A204.1 (cell line): ENCODE measurements around the gene CAPS2.
A peak's percentile ranks its signal among the peaks of the same experiment; 100 is the strongest.

Source experiments
- FAIRE-seq: peaks from 2 replicates; lab custom pipeline; 2012; peaks lifted over from hg19 to GRCh38; lab: Jason Lieb, UNC

The CAPS2 gene

GRCh38 chr12:75302781-75303180, 27.3 kb downstream of the CAPS2 start:
- no peak for FAIRE-seq

DNA sequence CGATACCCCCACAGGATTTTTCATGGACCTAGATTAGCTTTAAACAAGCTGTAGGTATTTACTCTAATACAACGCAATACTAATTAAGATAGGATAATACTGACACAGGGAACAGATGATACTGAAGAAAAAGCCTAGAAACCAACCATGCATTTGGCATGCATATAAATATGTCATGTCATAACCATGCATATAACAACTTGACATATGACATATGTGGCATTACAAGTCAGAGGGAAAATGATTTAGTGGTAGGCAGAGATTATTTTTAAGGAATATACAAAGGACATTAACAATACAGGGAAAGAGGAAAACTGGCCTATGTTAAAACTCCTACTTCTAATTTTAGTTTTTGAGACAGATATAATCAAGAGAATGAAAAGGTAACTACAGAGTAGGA, 27.9 kb downstream of the CAPS2 start:
- FAIRE-seq = no peak

GRCh38 chr12:75294797-75295196, 35.3 kb downstream of the CAPS2 start:
- FAIRE-seq = no peak

DNA sequence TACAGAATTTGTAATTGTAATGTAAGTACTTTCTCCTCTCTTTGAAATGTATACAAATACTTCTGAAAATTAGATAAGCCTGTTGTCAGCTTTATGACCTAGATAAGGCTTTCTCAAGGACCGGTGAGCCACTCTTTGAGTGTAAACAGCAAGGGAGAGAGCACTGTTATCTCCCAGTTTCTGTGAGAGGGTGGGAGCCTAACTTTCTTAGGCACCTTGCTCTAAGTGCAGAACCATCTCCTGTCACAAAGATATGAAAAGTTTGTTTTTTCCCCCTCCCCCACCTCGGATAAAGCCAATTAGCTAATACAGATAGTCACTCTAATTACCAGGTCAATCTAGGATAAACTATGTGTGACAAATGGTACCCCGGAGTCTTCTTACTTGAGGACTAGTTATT, 35.8 kb downstream of the CAPS2 start:
- no peak for FAIRE-seq

GRCh38 chr12:75291014-75291413, 39.1 kb downstream of the CAPS2 start:
- FAIRE-seq = no peak

- peak; percentile 98 for FAIRE-seq
Measured at GRCh38 chr12:75289753-75290152, 40.4 kb downstream of the CAPS2 start.

DNA sequence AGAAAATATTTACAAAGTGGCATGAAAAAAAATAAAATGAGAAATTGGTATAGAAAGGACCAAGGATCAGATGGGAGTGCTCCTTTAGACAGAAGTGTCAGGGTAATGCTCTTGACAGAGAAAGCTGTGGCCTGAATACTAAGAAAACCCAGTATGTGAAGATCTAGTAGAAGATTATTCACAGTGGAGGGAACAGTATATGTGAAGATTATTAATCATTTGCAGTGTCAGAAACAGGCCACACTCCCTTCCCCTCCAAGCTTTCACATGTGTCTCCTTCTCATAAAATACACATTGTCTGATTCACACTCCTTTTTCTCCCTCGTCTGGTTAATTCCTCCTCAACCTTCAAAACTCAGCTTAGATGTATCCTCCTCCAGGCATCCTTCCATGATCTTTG, 41.3 kb downstream of the CAPS2 start:
- no peak for FAIRE-seq

- no peak for FAIRE-seq
Measured at GRCh38 chr12:75275702-75276101, 54.4 kb downstream of the CAPS2 start.

- no peak for FAIRE-seq
Measured at GRCh38 chr12:75271576-75271975, 58.5 kb downstream of the CAPS2 start.

DNA sequence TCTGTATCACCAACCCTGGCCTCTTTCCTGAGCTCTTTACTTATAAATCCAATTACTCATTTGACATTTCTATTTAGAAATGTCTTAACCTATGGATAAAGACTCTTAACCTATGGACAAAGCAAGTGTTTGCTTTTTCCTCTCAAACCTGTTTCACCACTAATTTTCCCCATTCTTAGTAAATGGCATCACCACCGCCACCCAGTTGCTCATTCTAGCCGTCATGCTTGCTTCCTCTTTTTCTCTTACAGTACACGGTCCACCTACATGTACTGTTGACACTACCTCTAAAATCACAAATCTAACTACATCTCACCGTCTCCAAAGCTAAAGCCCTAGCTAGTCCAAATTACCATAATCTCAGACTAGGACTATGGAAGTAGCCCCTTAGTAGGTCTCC, 60.0 kb downstream of the CAPS2 start:
- FAIRE-seq = no peak

- FAIRE-seq = no peak
Measured at GRCh38 chr12:75269209-75269608, 60.9 kb downstream of the CAPS2 start.

- FAIRE-seq = no peak
Measured at GRCh38 chr12:75260316-75260715, 69.8 kb downstream of the CAPS2 start.

GRCh38 chr12:75259143-75259542, 71.0 kb downstream of the CAPS2 start:
- FAIRE-seq = no peak

- FAIRE-seq = no peak
Measured at GRCh38 chr12:75257510-75257909, 72.6 kb downstream of the CAPS2 start.

DNA sequence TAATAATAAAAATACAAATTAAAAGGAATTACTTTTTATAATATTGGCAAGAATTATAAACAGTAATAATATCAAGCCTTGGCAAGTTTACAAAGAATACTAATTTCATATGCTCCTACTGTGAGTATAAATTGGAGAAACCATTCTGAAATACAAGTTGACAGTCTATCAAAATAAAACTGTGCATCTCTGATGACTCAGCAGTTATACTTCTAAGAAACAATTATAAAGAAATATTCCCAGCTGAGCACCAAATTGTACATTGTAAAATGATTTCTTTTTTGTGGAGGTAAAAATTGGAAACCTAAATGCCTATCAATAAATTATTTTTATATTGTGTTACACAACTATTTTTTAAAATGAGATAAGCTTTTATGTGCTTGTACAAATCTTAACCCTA, 85.0 kb downstream of the CAPS2 start:
- FAIRE-seq = peak; percentile 73

DNA sequence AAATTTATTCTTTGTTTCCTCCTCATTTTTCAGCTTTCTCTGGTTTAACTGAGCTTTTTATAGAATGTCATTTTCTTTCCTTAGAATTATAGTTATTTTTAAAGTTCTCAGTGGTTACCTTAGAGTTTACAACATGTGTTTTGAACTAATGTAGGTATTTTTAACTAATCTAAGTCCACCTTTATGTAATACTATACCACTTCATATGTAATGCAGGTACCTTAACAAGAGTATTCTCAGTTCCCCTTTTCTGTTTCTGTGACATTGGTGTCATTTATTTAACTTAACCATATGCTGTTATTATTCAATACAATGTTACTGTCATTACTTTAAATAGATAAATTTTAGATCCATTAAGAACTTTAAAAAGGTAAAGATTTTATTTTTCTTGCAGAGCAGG, 90.1 kb downstream of the CAPS2 start:
- FAIRE-seq = peak; percentile 30

- no peak for FAIRE-seq
Measured at GRCh38 chr12:75236206-75236605, 93.9 kb downstream of the CAPS2 start.

- FAIRE-seq = peak; percentile 43
Measured at GRCh38 chr12:75227132-75227531, 103.0 kb downstream of the CAPS2 start.
